ENCODE measurements around the gene RNF180.
"Not testable (repeated sequence)": the region's sequence is repeated elsewhere in the genome, so short reads cannot be mapped to it uniquely, and the experiment has no call there.

The RNF180 gene

DNA sequence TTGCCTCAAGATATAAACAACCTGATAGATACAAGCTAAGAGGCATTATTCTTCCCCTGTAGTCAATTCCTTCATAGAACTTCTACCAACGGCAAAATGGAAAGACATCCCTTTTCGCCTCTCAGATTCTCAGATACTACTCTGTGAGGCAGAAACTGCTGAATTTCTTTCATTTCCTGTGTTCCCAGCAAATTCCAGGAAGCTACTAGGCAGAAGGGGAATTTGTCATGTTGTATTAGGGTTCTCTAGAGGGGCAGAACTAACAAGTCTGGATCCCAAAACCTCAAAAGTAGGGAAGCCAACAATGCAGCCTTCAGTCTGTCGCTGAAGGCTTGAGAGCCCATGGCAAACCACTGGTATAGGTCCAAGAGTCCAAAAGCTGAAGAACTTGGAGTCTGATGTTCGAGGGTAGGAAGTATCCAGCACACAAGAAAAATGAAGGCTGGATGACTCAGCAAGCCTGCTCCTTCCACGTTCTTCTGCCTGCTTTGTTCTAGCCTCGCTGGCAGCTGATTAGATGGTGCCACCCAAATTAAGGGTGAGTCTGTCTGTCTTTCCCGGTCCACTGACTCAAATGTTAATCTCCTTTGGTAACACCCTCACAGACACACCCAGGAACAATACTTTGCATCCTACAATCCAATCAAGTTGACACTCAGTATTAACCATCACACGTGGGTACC is 15.2 kb downstream of the RNF180 start:
- DNase-seq: no peak

DNA sequence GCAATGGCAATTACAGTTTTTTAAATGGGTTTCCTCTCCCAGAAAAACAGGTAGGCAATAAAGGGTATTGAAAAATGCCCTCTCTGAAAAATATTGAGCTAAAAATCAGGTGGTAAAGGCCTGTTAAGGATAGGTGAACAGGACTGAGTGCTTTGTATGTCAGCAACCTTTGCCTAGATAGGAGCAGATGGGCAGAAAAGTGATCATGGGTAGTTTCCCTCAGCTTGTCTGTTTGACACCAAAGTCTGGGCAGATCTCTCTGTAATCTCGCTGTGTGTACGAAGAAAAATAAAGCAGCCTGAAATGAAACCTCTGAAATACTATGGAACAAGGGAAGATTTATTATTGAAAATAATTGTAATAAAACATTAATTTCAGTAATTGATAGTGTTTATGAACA is 15.8 kb downstream of the RNF180 start:
- DNase-seq: no peak

DNA sequence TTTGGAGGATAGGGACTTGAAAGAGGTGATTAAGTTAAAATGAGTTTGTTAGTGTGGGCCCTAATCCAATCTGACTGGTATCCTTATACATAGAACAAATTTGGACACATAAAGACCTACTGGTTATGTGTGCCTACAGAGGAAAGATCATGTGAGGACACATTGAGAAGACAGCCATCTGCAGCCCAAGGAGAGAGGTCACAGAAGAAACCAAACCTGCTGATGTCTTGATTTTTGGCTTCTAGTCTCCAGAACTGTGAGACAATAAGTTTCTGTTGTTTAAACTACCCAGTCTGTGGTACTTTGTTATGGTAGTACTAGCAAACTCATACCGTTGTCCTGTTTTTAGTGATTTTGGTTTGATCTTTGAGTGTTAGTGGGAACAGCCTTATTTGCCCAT is 18.3 kb downstream of the RNF180 start:
- no peak for DNase-seq

DNA sequence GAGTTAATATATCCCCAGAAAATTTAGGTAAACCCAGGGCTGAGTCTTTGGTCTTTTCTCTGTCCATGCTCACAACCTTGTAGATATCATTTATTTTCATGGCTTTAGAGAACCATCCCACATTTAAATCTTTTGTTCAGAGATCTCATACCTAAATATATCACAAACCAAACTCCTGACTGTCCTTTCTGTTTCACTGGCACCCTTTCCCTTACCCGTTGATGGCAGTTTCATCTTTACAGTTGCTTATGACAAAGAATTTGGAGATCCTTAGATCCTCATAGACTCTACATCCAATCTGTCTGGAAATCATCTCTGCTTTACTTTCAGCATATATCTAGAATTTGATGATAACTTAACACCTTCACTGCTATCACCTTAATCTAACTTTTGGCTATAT is 19.2 kb downstream of the RNF180 start:
- no peak for DNase-seq

DNA sequence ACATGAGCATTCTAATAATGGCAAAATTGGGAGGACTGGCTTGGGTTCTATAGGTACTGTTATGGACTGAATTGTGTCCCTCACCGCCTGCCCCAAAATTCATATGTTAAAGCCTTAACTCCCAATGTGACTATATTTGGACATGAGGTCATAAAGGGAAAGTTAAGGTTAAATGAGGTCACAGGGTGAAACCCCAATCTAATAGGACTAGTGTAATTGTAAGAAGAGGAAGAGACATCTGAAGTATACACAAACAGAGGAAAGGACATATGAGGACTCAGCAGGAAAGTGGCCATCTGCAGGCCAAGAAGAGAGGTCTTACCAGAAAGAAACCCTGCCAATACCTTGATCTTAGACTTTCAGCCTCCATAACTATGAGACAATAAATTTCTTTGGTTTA is 23.1 kb downstream of the RNF180 start:
- DNase-seq: no peak

DNA sequence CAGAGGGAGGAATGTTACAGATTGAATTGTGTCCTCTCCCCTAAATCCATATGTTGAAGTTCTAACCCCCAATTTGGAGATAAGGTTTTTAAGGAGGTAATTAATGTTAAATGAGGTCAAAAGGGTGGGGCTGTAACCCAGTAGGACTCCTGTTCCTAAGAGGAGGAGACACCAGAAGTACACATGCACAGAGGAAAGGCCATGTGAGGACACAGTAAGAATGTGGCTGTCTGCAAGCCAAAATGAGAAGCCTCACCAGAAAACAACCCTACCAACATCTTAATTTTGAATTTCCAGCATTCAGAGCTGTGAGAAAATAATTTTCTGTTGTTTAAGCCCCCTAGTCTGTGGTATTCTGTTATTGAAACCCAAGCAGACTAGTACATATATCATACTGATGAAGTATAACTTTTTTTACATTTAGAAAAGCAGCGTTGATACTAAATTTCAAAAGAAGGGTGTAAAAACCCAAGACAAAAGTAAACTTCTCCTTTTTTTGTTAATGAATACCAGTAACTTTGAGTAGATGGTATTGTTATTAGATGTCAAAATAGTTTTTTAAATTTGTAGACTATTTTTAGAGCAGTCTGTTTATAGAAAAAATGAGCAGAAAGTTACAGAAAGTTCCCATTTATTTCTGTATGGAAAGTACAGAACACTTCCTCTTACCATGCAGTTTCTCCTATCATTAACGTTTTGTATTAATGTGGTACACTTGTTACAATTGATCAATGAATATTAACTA is 25.1 kb downstream of the RNF180 start:
- no peak for DNase-seq

DNA sequence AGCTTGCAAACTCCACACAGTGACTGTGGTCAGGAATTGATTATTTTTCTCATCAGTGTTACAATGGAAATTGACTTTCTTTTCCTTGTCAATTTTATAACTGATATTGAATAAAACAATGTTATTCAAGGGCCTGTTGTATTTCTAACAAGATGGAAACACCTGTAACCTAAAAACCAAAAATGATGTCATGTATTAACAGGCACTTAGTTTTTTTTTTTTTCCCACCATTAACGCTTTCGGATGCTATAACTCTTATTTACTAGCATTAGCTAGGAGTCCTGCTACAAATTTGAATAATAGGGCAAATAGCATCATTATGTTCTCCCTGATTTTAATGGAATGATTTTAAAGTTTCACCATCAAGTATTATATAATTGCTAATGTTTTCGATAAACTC is 30.3 kb downstream of the RNF180 start:
- no peak for DNase-seq

DNA sequence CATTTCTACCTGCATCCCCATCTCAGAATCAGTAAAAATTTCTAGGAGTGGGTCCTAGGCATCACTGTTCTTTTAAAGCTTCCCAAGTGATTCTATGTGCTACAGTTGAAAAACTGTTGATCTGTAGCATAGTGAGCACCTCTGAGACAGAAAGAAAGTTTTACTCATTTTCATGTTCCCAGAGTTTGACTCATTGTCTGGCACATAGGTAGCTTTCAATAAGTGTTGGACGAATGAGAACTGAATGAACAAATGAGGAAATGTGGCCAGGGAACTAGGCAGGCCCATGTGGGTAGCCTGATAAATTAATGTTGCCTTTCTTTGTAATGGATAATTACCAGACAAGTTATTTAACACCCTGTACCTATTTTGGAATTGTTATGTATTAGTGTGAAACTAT is 33.8 kb downstream of the RNF180 start:
- no peak for DNase-seq

DNA sequence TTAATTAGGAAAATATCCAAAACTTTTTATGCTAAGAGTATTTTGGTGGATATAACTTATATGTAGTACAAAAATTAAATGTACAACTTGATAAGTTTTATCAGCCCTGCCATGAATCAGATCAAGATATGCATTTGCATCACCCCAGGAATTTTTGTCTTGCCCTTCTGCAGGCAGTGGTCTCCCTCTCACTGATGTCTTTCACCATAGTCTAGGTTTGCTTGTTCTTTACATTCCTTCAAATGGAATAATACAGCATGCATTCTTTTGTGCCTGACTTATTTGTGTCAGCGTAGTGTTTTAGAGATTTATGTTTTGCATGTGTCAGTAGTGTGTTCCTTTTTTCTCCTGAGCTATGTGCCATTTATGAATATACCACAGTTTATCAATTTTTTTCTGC is 36.4 kb downstream of the RNF180 start:
- no peak for DNase-seq

DNA sequence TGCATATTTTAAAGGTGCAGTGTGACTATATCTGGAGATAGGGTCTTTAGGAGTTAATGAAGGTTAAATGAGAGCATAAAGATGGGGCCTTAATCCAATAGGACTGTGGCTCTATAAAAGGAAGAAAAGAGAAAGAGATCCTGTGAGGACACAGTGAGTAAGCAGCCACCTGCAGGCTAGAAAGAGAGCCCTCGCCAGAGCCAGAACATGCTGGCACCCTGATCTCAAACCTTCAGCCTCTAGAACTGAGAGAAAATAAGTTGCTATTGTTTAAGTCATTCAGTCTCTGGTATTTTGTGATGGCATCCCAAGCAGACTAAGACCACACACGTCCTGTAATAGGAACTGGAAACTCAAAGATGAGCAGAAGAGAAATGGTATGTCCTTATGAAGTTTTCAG is 41.0 kb downstream of the RNF180 start:
- no peak for DNase-seq

DNA sequence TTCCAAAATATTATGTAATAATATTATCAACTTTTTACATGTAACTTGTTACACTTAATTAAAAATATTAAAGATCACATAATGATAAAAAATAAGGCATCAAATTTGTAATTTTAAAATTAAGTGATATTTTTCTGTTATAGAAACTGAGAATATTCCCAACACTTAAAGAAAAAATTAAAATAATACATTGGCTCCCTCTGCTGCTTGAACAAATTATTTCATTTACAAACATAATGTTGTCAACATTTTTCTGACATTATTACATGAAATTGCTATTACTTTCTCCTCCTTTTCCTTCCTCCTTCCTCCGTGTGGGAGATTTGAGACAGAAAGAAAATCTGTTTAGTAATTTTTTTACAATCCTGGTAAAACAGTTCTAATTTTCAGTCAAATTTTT is 42.3 kb downstream of the RNF180 start:
- DNase-seq: no peak

DNA sequence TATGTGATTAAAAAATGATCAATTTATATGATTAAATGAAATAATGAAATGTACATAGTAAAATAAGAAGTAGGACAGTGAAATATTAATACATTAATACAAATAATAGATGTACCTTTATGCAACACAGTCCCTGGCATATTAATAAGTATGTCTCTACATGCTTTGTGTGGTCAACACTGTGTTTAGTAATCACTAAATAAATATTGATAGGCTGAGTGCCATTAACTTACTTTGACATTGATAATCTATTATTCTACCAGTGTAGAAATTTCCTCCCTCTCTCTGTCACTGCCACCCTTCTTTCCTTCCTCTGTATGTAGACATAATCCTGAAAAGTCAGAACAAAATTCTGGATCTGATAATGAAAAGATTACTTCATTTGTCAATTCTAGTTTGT is 43.7 kb downstream of the RNF180 start:
- no peak for DNase-seq

DNA sequence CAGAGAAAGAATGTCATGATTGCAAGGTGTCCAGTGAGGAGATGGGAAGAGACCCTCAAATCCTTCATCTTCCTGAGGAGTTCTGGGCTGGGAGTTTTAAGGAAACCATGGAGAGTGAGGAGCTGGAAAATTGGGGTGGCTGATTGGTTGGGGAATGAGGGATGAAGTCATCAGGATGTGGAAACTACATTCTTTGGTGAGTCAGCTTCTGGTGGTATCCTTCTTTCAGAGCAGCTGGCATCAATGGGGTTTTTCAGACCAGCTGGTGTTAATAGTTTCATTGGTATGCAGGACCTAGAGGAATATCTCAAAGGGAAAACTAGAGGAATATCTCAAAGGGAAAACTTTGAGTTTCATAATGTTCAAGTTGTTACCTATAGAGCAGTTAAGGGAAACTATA is 45.2 kb downstream of the RNF180 start:
- DNase-seq: peak; percentile 41

DNA sequence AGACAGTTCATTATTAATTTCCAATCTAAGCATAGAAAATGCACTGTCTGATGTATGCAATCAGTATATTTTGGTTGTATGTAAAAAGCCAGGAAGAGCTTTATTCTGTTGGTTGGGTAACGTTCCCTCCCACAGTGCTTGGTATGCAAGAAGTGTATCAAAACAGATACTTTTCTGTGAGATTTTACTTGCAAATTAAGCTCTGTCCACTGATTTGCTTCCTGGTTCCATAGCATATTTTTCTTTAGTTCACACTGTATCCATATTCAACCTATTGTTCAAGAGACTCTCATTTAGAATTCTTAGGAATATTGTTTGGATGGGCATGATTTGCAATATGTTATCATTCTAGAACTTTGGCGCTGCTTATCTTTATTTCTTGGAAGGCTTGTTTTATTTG is 47.4 kb downstream of the RNF180 start:
- DNase-seq: no peak

DNA sequence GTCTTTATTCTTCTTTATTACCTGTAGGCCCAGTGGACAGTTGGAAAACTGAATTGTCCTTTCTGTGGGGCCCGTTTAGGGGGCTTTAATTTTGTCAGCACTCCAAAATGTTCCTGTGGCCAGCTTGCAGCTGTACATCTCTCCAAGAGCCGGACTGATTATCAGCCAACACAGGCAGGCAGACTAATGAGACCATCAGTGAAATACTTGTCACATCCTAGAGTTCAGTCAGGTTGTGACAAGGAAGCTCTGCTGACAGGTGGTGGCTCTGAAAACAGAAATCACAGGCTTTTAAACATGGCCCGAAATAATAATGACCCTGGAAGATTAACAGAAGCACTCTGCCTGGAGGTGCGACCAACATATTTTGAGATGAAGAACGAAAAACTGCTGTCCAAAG is 47.9 kb downstream of the RNF180 start:
- DNase-seq: no peak

DNA sequence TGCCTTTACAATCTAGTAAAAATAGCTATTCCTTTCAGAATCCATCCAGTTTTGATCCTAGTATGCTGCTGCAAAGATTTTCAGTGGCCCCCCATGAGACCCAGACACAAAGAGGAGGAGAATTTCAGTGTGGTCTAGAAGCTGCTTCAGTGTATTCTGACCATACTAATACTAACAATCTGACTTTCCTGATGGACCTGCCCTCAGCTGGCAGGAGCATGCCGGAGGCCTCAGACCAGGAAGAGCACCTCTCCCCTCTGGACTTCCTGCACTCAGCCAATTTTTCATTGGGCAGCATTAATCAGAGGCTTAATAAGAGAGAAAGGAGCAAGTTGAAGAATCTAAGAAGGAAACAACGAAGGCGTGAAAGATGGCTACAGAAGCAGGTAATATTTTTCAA is 48.5 kb downstream of the RNF180 start:
- no peak for DNase-seq

DNA sequence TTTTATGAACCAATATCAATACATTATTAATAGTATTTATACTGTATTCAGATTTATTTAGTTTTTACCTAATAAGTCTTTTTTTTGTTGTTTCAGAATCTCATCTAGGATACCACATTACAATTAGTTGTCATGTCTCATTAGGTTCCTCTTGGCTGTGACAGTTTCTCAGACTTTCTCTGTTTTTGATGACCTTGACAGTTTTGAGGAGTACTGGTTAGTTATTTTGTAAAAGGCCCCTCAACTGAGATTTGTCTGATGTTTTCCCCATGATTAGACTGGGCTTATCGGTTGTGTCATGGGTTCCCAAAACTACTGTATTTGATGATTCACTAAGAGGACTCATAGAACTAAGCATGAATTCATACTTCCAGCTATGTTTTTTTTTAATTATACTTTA is 56.3 kb downstream of the RNF180 start:
- DNase-seq: no peak

DNA sequence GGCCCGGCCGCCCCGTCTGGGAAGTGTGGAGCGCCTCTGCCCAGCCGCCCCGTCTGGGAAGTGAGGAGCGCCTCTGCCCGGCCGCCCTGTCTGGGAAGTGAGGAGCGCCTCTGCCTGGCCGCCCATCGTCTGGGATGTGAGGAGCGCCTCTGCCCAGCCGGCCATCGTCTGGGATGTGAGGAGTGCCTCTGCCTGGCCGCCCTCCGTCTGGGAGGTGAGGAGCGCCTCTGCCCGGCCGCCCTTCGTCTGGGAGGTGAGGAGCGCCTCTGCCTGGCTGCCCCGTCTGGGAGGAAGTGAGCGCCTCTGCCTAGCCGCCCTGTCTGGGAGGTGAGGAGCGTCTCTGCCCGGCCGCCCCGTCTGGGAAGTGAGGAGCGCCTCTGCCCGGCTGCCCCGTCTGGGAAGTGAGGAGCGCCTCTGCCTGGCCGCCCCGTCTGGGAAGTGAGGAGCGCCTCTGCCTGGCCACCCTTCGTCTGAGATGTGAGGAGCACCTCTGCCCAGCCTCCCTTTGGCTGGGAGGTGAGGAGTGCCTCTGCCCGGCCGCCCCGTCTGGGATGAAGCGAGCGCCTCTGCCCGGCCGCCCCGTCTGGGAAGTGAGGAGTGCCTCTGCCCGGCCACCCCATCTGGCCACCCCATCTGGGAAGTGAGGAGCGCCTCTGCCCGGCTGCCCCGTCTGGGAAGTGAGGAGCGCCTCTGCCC is 59.8 kb downstream of the RNF180 start:
- not testable (repeated sequence) for DNase-seq

DNA sequence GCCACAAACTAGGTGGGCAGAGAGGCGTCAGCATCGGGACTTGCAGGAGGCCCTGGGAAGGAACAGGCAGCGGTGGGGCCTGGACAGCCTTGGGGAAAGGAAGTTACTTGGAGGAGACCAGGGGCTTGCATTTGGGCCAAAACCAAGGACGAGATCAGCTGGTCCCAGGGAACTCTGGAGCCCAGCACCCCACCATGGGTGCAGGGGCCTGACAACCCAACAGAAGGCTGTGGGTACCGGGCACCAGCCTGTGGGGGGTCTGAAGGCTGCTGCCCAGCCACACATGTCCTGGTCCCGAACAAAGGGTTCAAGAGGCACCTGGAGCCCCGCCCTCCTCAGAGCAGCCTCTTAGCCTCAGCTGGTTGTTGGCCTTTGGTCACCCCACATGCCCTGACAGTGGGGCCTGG is 61.5 kb downstream of the RNF180 start:
- not testable (repeated sequence) for DNase-seq

DNA sequence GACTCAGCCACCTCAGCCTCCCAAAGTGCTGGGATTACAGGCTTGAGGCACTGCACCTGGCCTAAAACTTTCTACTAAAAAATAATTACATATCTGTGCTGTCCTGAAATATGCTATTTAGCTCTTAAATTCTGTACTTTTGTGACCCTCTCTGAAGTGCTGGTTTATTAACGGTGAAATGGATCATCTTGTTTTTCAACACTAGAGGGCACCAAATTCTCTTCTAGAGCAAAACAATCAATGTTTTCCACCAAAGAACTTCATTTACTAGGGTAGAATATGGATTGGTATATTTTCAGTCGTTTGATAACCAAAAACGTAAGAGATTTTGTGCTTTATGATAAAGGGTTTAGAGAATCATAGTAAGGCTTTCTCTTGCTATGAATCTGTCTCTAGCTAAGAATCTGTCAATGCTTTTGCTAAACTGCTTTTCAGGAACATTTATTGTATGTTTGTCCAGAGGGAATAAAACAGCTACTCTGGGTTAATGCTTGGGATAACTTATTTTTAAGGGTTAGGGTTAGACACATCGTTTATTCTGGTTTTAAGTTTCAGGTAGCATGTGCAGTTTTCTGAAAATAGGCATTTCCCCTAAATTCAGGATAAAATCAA is 63.6 kb downstream of the RNF180 start:
- DNase-seq: no peak

DNA sequence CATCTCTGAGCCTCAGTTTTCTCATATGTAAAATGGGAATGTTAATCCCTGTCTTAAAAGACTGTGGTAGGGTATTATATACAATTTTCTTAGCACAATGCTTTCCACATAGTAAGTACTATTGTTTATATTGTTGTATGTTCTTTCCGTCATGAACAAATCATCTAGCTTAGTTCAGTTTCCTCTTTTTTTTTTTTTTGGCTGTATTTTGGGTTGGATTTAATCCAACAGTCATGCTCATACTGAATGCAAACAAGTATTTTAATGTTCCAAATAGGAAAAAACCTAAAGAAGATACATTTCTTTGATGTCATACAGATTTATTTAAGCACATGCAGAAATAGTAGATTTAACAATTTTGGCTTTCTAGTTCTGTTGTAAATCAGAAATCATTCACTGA is 95.1 kb downstream of the RNF180 start:
- no peak for DNase-seq

DNA sequence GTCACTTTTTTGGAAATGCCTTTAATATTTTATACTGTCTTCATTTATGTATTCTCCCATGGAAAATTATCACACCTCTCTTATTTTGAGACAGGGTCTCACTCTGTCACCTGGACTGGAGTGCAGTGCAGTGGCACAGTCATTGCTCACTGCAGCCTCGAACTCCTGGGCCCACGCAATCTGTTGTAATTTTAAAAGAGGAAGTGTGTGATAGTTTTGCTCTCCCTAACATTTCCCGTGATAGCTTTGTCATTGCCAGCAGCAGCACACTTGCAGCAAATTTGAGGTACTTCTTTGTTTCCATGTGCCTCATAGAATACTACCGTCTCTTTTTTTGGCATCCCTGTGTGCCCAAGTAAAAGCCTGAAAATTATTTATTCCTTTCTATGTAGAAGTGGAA is 103.5 kb downstream of the RNF180 start:
- no peak for DNase-seq

DNA sequence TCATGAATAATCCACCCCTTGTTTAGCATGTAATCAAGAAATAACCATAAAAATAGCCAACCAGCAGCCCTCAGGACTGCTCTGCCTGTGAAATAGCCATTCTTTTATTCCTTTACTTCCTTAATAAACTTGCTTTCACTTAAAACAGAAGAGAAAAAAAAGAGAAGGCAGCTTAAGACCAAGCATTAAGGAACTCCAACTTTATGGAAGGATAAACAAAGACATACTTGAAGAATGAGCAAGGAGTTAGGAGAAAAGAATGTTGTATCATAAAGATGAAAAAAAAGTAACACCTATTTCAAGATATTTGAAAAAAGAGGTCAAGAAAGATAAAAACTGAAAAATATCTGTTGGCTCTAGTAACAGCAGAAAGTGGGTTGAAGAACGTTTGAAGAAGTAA is 107.6 kb downstream of the RNF180 start:
- no peak for DNase-seq
